D341Med (cell line): ENCODE results near the gene RPRD2.

ENCODE experiments used
- DNase-seq: peaks from one replicate; pipeline ENCODE4 v3.0.0; 2012; ENCODE audit warnings: low spot score

The RPRD2 gene

DNA sequence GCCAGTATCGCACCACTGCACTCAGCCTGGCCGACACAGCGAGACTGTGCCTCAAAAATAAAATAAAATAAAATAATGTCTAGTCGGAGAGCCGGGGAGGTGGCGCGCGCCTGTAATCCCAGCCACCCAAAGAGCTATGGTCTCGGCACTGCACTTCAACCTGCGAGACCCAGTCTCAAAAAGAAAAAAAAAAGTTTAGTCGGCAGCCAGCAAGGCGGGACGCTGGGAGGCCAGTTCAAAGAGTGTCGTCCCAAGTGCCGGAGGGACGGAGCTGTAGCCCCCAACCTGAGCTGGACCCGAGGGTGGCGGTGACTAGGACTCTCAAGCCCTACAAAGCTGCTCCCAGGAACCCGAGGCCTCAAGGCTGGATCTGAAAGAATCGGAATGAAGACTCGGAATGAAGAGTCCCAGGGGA lies 151.0 kb downstream of the RPRD2 start:
- DNase-seq, result no peak

DNA sequence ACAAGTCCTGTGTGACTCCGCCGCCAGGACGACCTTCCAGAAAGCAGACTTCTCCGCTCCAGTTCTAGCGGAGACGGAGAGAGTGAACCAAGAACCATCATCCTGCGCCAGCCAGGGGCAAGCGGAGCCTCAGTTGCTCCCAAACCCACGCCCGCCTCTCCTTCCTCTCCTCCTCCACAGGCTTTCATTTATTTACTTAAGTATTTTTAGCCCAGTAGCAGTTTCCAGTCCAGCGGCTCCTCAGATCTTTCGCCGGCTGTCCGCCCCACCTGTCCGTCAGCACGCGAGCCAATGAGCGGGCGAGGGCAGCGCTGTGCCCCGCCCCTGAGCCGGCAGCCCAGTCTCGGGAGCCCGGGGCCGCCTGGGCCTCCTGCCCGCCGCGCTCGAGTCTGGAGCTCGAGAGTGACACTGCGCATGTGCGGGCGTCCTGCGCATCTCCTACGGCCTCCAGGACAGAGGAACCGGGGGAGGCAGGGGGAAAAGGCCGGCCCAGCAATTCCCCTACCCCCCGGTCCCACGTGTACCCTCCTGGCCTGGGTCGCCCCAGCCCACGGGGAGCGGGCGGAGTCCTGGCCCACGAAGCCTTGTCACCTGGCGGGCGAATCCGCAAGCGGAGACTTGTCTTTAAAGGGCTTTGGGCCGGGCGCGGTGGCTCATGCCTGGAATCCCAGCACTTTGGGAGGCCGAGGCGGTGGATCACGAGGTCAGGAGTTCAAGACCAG lies 151.5 kb downstream of the RPRD2 start, which contains the start of gene FALEC:
Gene FALEC (plus strand): TSS at position 425 of the 722 bp plus-strand sequence.
- DNase-seq, result peak; percentile 100

DNA sequence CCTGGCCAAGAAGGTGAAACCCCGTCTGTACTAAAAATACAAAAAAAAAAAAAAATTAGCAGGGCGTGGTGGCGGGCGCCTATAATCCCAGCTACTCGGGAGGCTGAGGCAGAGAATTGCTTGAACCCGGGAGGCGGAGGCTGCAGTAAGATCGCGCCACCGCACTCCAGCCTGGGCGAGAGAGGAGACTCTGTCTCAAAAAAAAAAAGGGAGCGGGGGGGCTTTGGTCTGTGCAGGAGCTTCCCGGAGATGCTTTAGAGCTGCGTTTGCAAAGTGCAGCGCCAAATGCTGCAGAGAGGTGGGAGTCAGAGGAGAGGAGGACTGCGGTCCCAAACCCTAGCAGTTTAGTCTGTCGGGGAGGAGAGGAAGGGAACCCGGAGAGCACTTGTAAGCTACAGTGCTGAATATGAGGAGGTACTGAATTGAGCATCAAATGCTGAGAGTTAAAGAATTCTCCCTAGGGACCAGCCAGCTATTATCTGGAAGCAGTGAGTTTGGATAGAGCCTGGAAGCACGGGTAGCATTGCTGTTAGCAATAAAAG lies 152.2 kb downstream of the RPRD2 start:
- DNase-seq, result peak; percentile 60

DNA sequence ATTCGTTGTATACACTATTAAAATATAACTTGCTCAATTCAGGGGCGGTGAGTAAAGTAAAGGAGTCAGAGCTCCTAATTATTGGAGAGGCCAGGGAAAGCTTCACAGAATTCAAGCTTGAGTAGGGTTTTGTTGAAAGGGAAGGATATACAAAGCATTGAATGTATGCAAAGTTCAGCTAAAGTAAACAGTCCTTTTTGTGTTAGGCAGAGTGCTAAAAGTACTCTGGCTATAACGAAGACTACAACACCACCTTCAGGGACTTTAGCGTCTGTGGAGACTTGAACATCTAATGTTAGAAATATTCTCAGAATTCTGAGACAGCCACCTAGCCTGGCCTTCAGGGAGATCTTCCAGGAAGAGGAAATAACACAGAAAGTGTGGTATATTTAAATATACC lies 152.7 kb downstream of the RPRD2 start:
- DNase-seq, result no peak

DNA sequence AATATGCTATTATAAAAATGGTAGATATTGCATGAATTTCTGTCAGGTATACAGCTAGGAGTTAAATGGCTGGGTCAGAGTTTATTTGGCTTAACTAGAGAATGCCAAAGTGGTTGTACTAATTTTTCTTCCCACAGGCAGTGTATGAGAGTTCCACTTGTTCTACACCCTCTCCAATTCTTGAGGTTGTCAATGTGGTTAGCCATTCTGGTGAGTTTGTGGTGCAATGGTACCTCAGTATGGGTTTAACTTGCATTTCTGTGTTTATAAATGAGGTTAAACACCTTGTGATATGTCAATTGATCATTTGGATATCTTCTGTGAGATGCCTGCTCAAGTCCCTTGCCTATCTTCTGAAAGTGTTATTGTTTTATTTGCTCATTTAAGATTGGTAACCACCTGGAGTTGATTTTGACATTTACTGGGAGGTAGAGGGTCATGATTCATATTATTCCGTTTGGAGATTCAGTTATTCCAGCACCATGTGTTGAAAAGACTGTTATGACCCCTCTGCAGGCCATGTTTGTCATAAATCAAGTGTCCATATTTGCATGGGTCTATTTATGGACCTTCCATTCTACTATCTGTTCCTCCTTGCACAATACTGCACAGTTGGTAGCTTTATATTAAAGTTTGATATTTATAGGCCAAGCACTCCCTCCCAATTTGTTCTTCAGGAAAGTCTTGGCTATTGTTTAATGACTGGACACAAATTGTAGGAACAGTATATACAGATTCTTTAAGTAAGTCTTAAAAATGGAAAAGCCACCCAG lies 157.4 kb downstream of the RPRD2 start:
- DNase-seq, result no peak

DNA sequence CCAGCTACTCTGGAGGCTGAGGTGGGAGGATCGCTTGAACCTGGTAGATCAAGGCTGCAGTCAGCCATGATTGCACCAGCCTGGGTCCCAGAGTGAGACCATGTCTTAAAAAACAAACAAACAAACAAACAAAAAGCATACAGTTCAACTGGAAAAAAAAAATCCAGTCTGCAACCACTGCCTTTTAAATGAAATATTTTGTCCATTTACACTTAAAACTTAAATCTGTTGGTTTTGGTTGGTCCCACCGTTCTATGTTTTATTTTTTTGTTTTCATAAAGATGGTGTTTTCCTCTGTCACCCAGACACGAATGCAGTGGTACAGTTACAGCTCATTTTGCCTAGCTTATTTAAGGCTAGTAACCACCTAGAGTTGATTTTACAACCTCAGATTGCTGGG lies 161.4 kb downstream of the RPRD2 start:
- no peak for DNase-seq
